MM.1S (cell line): ENCODE results near the gene ATP13A3.

ENCODE experiments used
- DNase-seq: peaks from one replicate; pipeline ENCODE4 v3.0.0-alpha.2; 2015
- H2AFZ ChIP-seq: fragments of 300-600 bp; sonication (generic); 2 replicates; pipeline ENCODE4 v1.6.0; 2016; ENCODE audit warnings: antibody characterized with exemption, low read length
- H3F3A ChIP-seq: fragments of 300-600 bp; sonication (generic); 2 replicates; pipeline ENCODE4 v1.6.1; 2016; ENCODE audit warnings: mild to moderate bottlenecking, antibody characterized with exemption, low read length, moderate library complexity, mixed read lengths; ENCODE audit not compliant: insufficient read depth
- H3K27ac ChIP-seq: fragments of 300-600 bp; sonication (generic); 2 replicates; pipeline ENCODE4 v1.5.1; 2016; ENCODE audit warnings: mild to moderate bottlenecking, low read length
- H3K27me3 ChIP-seq: fragments of 300-600 bp; sonication (generic); replicated peaks from 2 replicates; pipeline ENCODE4 v1.6.0; 2016; ENCODE audit warnings: low read length; ENCODE audit not compliant: insufficient read depth
- H3K36me3 ChIP-seq: fragments of 300-600 bp; sonication (generic); replicated peaks from 2 replicates; pipeline ENCODE4 v1.6.1; 2016; ENCODE audit warnings: mild to moderate bottlenecking, low read length, mixed read lengths; ENCODE audit not compliant: insufficient read depth
- H3K4me1 ChIP-seq: fragments of 300-600 bp; sonication (generic); 2 replicates; pipeline ENCODE4 v1.6.1; 2016; ENCODE audit warnings: low read length, mixed read lengths
- H3K4me2 ChIP-seq: fragments of 300-600 bp; sonication (generic); 2 replicates; pipeline ENCODE4 v1.6.0; 2016; ENCODE audit warnings: low read depth, low read length
- H3K4me3 ChIP-seq: fragments of 300-600 bp; sonication (generic); 2 replicates; pipeline ENCODE4 v1.5.1; 2016; ENCODE audit warnings: low read length, mixed read lengths
- H3K79me2 ChIP-seq: fragments of 300-600 bp; sonication (generic); 2 replicates; pipeline ENCODE4 v1.6.1; 2016; ENCODE audit warnings: mixed run types, low read length, mixed read lengths
- H3K9ac ChIP-seq: fragments of 300-600 bp; sonication (generic); 2 replicates; pipeline ENCODE4 v1.6.1; 2016; ENCODE audit warnings: low read length, mixed read lengths
- H3K9me2 ChIP-seq: fragments of 300-600 bp; sonication (generic); replicated peaks from 2 replicates; pipeline ENCODE4 v1.6.1; 2016; ENCODE audit warnings: mild to moderate bottlenecking, low read length, mixed read lengths; ENCODE audit not compliant: insufficient read depth
- H3K9me3 ChIP-seq: fragments of 300-600 bp; sonication (generic); replicated peaks from 2 replicates; pipeline ENCODE4 v1.6.1; 2016; ENCODE audit warnings: mild to moderate bottlenecking, low read length, mixed read lengths; ENCODE audit not compliant: insufficient read depth
- H4K20me1 ChIP-seq: fragments of 300-600 bp; sonication (generic); 2 replicates; pipeline ENCODE4 v1.6.1; 2016; ENCODE audit warnings: mild to moderate bottlenecking, low read length, moderate library complexity, mixed read lengths; ENCODE audit not compliant: insufficient read depth
- CTCF ChIP-seq: fragments of 300-600 bp; sonication (generic); IDR thresholded peaks from 2 replicates; pipeline ENCODE4 v1.5.1; 2016; ENCODE audit warnings: antibody characterized with exemption, low read length, mixed read lengths
- EZH2 ChIP-seq: fragments of 300-600 bp; sonication (generic); optimal IDR thresholded peaks from 2 replicates; pipeline ENCODE3; 2017; ENCODE audit warnings: low read depth, mild to moderate bottlenecking, antibody characterized with exemption, low read length, mixed read lengths
- EZH2phosphoT487 ChIP-seq: fragments of 300-600 bp; sonication (generic); IDR thresholded peaks from 2 replicates; pipeline ENCODE4 v1.6.1; 2018; ENCODE audit warnings: antibody characterized with exemption, low read length

ATP13A3 gene

DNA sequence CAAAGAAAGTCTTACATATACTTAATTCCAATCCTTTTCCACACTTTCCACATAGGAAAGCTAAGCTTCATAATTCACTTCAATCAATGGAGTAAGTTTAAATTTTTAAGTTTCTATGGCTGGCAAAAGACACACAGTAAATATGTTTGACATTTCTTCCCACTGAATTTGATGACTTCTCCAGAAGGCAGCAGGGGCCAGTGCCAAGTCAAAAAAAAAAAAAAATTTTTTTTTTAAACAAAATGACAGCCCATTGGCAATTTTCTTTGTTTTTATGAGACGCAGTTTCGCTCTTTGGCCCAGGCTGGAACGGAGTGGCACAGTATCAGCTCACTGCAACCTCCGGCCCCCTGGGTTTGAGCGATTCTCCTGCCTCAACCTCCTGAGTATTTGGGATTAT, 28.7 kb downstream of the ATP13A3 start:
- Histone ChIP-seq H3K4me2 (no peak overlapping the region), H3K79me2 (peaks cover 14% of the 10 kb centered on the region), H3K9ac (no peak overlapping the region), H3K27ac (no peak overlapping the region), H3K27me3 (no peaks in the 10 kb centered on the region), H3K9me3 (no peaks in the 10 kb centered on the region), H2AFZ (no peak overlapping the region), H3K4me1 (no peaks in the 10 kb centered on the region), H3K4me3 (no peak overlapping the region), H3F3A (no peaks in the 10 kb centered on the region), H3K9me2 (no peaks in the 10 kb centered on the region), H3K36me3 (peaks cover 8% of the 10 kb centered on the region; the same call in 1 of the 2 replicates), H4K20me1 (no peaks in the 10 kb centered on the region; the same call in 1 of the 2 replicates)
- TF ChIP-seq CTCF: no peak
- no peak for TF ChIP-seq EZH2phosphoT487
- TF ChIP-seq EZH2: no peak
- no peak for DNase-seq

GRCh38 chr3:194455481-194455880, 31.3 kb downstream of the ATP13A3 start:
- H3K27ac ChIP-seq: no peak overlapping the region
- H3K4me2 ChIP-seq: no peak overlapping the region
- no peaks in the 10 kb centered on the region for H3K9me3 ChIP-seq
- no peak for DNase-seq
- H4K20me1 ChIP-seq: no peaks in the 10 kb centered on the region
- no peak overlapping the region for H3K9ac ChIP-seq
- H3F3A ChIP-seq: no peaks in the 10 kb centered on the region
- H3K4me1 ChIP-seq: no peaks in the 10 kb centered on the region
- no peaks in the 10 kb centered on the region for H3K27me3 ChIP-seq
- H3K4me3 ChIP-seq: no peak overlapping the region
- H3K9me2 ChIP-seq: no peaks in the 10 kb centered on the region
- TF ChIP-seq CTCF (no peak), EZH2 (no peak), EZH2phosphoT487 (no peak)
- H3K79me2 ChIP-seq: no peaks in the 10 kb centered on the region
- H3K36me3 ChIP-seq: peaks cover 8% of the 10 kb centered on the region; the same call in 1 of the 2 replicates
- no peak overlapping the region for H2AFZ ChIP-seq

DNA sequence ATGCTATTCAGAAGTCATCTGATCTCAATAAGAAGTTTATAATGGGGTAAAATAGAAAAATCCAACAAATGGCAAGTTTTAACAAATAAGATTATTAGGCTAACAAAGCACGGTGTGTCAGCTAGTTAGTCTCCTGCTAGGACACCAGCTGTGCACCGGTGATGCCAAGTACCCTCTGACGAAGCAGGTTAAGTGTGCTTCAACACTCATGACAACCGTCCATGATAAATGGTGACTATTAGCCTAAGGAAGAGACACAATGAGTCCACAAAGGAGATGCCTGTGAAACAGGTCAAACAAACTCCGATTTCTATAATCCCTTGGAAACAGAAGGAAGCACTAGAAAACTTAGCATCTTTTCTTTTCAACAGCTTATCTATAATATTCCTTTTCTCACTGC, 36.5 kb downstream of the ATP13A3 start:
- H2AFZ ChIP-seq: no peak overlapping the region
- no peaks in the 10 kb centered on the region for H3K79me2 ChIP-seq
- no peak overlapping the region for H3K9ac ChIP-seq
- no peak overlapping the region for H3K4me2 ChIP-seq
- H3K4me3 ChIP-seq: no peak overlapping the region
- no peaks in the 10 kb centered on the region for H3F3A ChIP-seq
- H3K36me3 ChIP-seq: peaks cover 18% of the 10 kb centered on the region
- H3K9me2 ChIP-seq: no peaks in the 10 kb centered on the region
- no peak for DNase-seq
- H3K9me3 ChIP-seq: no peaks in the 10 kb centered on the region
- H3K27me3 ChIP-seq: no peaks in the 10 kb centered on the region
- no peaks in the 10 kb centered on the region for H4K20me1 ChIP-seq
- H3K4me1 ChIP-seq: no peaks in the 10 kb centered on the region
- no peak overlapping the region for H3K27ac ChIP-seq
- no peak for TF ChIP-seq CTCF
- no peak for TF ChIP-seq EZH2phosphoT487
- no peak for TF ChIP-seq EZH2
